ENCODE data around the gene ZNHIT6. TPM values are rescaled to one million over a fixed set of nuclear protein-coding genes. Genes with fewer than 3 reads are reported as not detected.

The ZNHIT6 gene, protein sequence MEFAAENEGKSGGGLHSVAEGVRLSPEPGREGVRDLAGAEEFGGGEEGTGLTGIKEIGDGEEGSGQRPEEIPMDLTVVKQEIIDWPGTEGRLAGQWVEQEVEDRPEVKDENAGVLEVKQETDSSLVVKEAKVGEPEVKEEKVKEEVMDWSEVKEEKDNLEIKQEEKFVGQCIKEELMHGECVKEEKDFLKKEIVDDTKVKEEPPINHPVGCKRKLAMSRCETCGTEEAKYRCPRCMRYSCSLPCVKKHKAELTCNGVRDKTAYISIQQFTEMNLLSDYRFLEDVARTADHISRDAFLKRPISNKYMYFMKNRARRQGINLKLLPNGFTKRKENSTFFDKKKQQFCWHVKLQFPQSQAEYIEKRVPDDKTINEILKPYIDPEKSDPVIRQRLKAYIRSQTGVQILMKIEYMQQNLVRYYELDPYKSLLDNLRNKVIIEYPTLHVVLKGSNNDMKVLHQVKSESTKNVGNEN
- total RNA-seq (2022; extraction: Qiagen RNA extraction; ENCODE audit: low read depth): 17.4 to 21.9 TPM (median 20.7 TPM) in 5 replicates

DNA sequence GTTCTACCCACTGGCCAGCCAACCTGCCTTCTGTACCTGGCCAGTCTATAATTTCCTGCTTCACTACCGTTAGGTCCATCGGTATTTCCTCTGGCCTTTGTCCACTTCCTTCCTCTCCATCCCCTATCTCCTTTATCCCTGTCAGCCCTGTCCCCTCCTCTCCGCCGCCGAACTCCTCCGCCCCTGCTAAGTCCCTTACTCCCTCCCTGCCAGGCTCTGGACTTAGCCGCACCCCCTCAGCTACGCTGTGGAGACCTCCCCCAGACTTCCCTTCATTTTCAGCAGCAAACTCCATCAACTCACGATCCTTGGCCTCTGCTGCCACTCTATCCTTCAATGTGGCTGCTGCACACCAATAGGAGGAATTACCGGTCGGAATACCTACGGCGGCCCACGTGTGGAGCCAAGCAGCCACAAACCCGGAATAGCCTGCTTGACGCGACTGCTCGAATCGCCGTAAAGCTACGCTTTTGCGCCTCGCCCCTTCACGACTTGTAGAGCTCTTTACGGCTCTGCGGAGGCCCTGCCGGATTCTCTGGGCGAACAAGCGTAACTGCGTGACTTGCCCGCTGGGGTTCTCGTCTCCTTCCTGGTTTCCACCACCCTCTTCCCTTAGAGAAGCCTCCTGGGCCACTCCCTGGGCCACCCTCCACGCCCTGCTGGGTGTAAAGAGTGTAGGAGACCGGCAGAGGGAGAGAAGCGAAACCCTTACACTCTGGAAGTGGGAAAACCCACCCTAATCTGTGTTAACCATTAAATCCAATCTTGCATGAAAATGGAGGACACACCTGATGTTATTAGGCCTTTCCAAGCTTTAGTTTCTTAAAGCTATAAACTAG, at the start of gene ZNHIT6:
ZNHIT6 (minus strand) TSS at position 444 of the 839 bp plus-strand sequence; CDS start at position 295, 149 bp downstream.

Other genes with a start within 250 kb of the ZNHIT6 start
- gene DDAH1, start 243.3 kb downstream of the ZNHIT6 start, total RNA-seq (2022; extraction: Qiagen RNA extraction; ENCODE audit: low read depth): 6.6 to 9.7 TPM (median 7.6 TPM) in 5 replicates
- gene CCN1, start 127.7 kb downstream of the ZNHIT6 start, total RNA-seq (2022; extraction: Qiagen RNA extraction; ENCODE audit: low read depth): 47.7 to 64.6 TPM (median 55.7 TPM) in 5 replicates

All from A549 treated with DMSO at 1 μM for 4 hours (cell line).